ENCODE data around the gene SURF4. TPM values are rescaled to one million over a fixed set of nuclear protein-coding genes. Genes with fewer than 3 reads are reported as not detected.

SURF4 gene
- total and polyA plus RNA-seq, 7 donors: 45.6 to 120 (median 68.1) TPM

- H3K4me1 ChIP-seq: no peaks in the 10 kb centered on the region
- no peaks in the 10 kb centered on the region for H3K27me3 ChIP-seq (ENCODE audit: insufficient read depth in 3 of 3, low read length in 2 of 3)
- H3K4me3 ChIP-seq: no peak overlapping the region
- H3K9me3 ChIP-seq: no peaks in the 10 kb centered on the region
- intact Hi-C loops (cut with DNase I): no loop called here
- DNase-seq: no peak
- no peak for TF ChIP-seq CTCF (IDR thresholded peaks at IDR 0.05)
- no peaks in the 10 kb centered on the region for H3K36me3 ChIP-seq (ENCODE audit: insufficient read depth in 1 of 2, low read depth in 1 of 2)
- WGBS, 3 donors: 78 to 94% (median 93%) methylated on average over 4 of the region's 4 CpGs
- ATAC-seq: no peak
- no peak overlapping the region for H3K27ac ChIP-seq
Measured at GRCh38 chr9:133382507-133383141, 6.8 kb upstream of the SURF4 start.

- no peaks in the 10 kb centered on the region for H3K9me3 ChIP-seq
- intact Hi-C loops (cut with DNase I): no loop called here
- H3K27ac ChIP-seq: no peak overlapping the region
- H3K27me3 ChIP-seq (ENCODE audit: insufficient read depth in 3 of 3, low read length in 2 of 3): no peaks in the 10 kb centered on the region
- TF ChIP-seq CTCF (IDR thresholded peaks at IDR 0.05): no peak
- no peaks in the 10 kb centered on the region for H3K36me3 ChIP-seq (ENCODE audit: insufficient read depth in 1 of 2, low read depth in 1 of 2)
- WGBS, 3 donors: 80 to 82% (median 81%) methylated on average over 4 of the region's 4 CpGs
- ATAC-seq (no peak), DNase-seq (no peak)
- no peak overlapping the region for H3K4me3 ChIP-seq
- H3K4me1 ChIP-seq: peaks cover 6% of the 10 kb centered on the region
Measured at GRCh38 chr9:133380734-133381133, 4.9 kb upstream of the SURF4 start.

- ATAC-seq: no peak
Measured at GRCh38 chr9:133379153-133380086, 3.6 kb upstream of the SURF4 start.

GRCh38 chr9:133378408-133378962 is 2.6 kb upstream of the SURF4 start:
- WGBS, 3 donors: 73 to 87% (median 82%) methylated on average over 1 of the region's 1 CpG
- no peak for TF ChIP-seq CTCF (IDR thresholded peaks at IDR 0.05)
- no peak for DNase-seq

More at GRCh38 chr9:133379153-133380086, 3.6 kb upstream of the SURF4 start:
- no peak for TF ChIP-seq CTCF (IDR thresholded peaks at IDR 0.05)
- DNase-seq: no peak
- Histone ChIP-seq H3K27me3 (ENCODE audit: insufficient read depth in 3 of 3, low read length in 2 of 3) (no peaks in the 10 kb centered on the region), H3K4me3 (no peak overlapping the region), H3K27ac (no peak overlapping the region), H3K36me3 (ENCODE audit: insufficient read depth in 1 of 2, low read depth in 1 of 2) (no peaks in the 10 kb centered on the region), H3K4me1 (peaks cover 10% of the 10 kb centered on the region), H3K9me3 (no peaks in the 10 kb centered on the region)
- 84 to 87% (median 86%) methylated on average over 14 of the region's 14 CpGs for WGBS, 3 donors
- intact Hi-C loops (cut with DNase I): loop anchor here in 1 of 2 donors (5.0 kb wide), 1 partner anchor 42 kb away; the partner anchor contains the start of gene SURF6

More at GRCh38 chr9:133378408-133378962, 2.6 kb upstream of the SURF4 start:
- H3K27ac ChIP-seq: no peak overlapping the region
- no peaks in the 10 kb centered on the region for H3K27me3 ChIP-seq (ENCODE audit: insufficient read depth in 3 of 3, low read length in 2 of 3)
- no peaks in the 10 kb centered on the region for H3K9me3 ChIP-seq
- intact Hi-C loops (cut with DNase I): loop anchor here in 1 of 2 donors (5.0 kb wide), 1 partner anchor 41 kb away; the partner anchor contains the start of gene SURF6
- ATAC-seq: no peak
- no peaks in the 10 kb centered on the region for H3K36me3 ChIP-seq (ENCODE audit: insufficient read depth in 1 of 2, low read depth in 1 of 2)
- H3K4me3 ChIP-seq: no peak overlapping the region
- peaks cover 19% of the 10 kb centered on the region for H3K4me1 ChIP-seq

Measured in psoas muscle (tissue), 8 donors.